Measurements from ENCODE around the gene CBX5. TPM values are rescaled to one million over a fixed set of nuclear protein-coding genes. Genes with fewer than 3 reads are reported as not detected.
A peak's percentile ranks its signal among the peaks of the same experiment; 100 is the strongest.

CBX5 gene
- total and polyA plus RNA-seq, 9 of the 15 experiments (the other 6 are each of a cell fraction or from before 2014, with no cell fraction given) = 32.6 to 102 (median 59.2) TPM

DNA sequence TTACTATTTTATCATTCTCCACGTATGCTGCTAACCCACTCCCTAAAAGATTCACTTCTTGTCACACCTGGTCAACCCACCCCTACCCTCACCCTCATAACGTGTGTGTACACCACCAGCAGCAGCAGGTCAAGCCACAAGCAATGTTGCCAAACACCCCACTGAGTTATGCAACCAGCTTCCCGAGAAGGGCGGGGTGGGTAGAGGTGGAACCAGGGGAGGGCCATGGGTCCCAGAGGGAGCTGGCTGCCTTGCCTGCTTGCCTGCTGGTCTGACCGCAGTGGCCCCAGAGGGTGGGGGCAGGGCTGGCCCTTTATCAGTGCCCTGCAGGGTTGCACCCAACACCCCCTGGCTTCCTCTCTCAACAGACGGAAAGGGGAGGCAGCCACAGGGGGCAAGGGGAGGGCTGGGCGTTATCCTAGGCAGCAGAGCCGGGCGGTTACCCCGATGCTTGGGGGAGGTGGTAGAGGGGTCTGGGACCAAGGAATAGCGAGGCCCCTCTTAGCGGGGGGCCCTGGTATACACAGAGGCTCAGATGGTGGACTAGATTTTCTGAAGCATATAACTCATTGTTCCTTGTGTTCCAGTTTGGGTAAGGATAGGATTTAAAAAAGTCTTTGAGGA lies 24.4 kb upstream of the CBX5 start (continued):
- TF ChIP-seq KHSRP (IDR thresholded peaks at IDR 0.05) = peak; percentile 72; the same call in 1 of the 2 replicates
- no peak for TF ChIP-seq SRSF9 (IDR thresholded peaks at IDR 0.05; ENCODE audit: borderline replicate concordance, low read depth, low read length)
- TF ChIP-seq ZNF586 (CRISPR knock-in tag; conservative IDR thresholded peaks at IDR 0.05) = no peak
- no peak; the same call in 1 of the 2 replicates for TF ChIP-seq ZNF431 (CRISPR knock-in tag; IDR thresholded peaks at IDR 0.05)
- no peak for TF ChIP-seq SREBF1 (IDR thresholded peaks at IDR 0.05; ENCODE audit: borderline replicate concordance, low read depth, low read length)
- TF ChIP-seq ZBTB5 (IDR thresholded peaks at IDR 0.05) = no peak
- peak; percentile 49; the same call in 1 of the 2 replicates for TF ChIP-seq KAT7 (CRISPR knock-in tag; IDR thresholded peaks at IDR 0.05; ENCODE audit: borderline replicate concordance)
- TF ChIP-seq WHSC1 (IDR thresholded peaks at IDR 0.05; ENCODE audit: low read length) = no peak
- peak; percentile 97 for TF ChIP-seq KLF1 (tag; IDR thresholded peaks at IDR 0.05)
- TF ChIP-seq ZBTB26 (CRISPR knock-in tag; IDR thresholded peaks at IDR 0.05) = no peak
- no peak for TF ChIP-seq ZNF778 (CRISPR knock-in tag; IDR thresholded peaks at IDR 0.05)
- no peak for TF ChIP-seq BACH1 (tag; IDR thresholded peaks at IDR 0.05)
- peak; percentile 94; the same call in 1 of the 2 replicates for TF ChIP-seq NR4A1 (CRISPR knock-in tag; IDR thresholded peaks at IDR 0.05)
- TF ChIP-seq NR4A1 (tag; IDR thresholded peaks at IDR 0.05) = peak; percentile 94
- TF ChIP-seq ZNF780A (CRISPR knock-in tag; IDR thresholded peaks at IDR 0.05) = no peak
- TF ChIP-seq RBM34 (IDR thresholded peaks at IDR 0.05; ENCODE audit: borderline replicate concordance, insufficient read depth, low read length) = no peak
- TF ChIP-seq NCOA2 (IDR thresholded peaks at IDR 0.05; ENCODE audit: partially characterized antibody in 2 of 2) = no peak
- TF ChIP-seq, protein P1, sequence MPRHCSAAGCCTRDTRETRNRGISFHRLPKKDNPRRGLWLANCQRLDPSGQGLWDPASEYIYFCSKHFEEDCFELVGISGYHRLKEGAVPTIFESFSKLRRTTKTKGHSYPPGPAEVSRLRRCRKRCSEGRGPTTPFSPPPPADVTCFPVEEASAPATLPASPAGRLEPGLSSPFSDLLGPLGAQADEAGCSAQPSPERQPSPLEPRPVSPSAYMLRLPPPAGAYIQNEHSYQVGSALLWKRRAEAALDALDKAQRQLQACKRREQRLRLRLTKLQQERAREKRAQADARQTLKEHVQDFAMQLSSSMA (CRISPR knock-in tag; IDR thresholded peaks at IDR 0.05) = no peak
- peak; percentile 79 for TF ChIP-seq CREB1 (IDR thresholded peaks at IDR 0.05)
- TF ChIP-seq CREB1 (CRISPR knock-in tag; IDR thresholded peaks at IDR 0.05) = peak; percentile 23; the same call in 1 of the 2 replicates
- TF ChIP-seq CEBPG (CRISPR knock-in tag; IDR thresholded peaks at IDR 0.05) = peak; percentile 99
- peak; percentile 97 to 99 for TF ChIP-seq CEBPG (tag; conservative IDR thresholded peaks at IDR 0.05 in 1 of 2, IDR thresholded peaks at IDR 0.05 in 1 of 2)
- TF ChIP-seq ETS2 (tag; IDR thresholded peaks at IDR 0.05; ENCODE audit: borderline replicate concordance, poor library complexity, severe bottlenecking) = no peak
- TF ChIP-seq, protein P2, sequence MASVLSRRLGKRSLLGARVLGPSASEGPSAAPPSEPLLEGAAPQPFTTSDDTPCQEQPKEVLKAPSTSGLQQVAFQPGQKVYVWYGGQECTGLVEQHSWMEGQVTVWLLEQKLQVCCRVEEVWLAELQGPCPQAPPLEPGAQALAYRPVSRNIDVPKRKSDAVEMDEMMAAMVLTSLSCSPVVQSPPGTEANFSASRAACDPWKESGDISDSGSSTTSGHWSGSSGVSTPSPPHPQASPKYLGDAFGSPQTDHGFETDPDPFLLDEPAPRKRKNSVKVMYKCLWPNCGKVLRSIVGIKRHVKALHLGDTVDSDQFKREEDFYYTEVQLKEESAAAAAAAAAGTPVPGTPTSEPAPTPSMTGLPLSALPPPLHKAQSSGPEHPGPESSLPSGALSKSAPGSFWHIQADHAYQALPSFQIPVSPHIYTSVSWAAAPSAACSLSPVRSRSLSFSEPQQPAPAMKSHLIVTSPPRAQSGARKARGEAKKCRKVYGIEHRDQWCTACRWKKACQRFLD (CRISPR knock-in tag; IDR thresholded peaks at IDR 0.05) = peak; percentile 94; the same call in 1 of the 2 replicates
- TF ChIP-seq ZNF24 (IDR thresholded peaks at IDR 0.05) = 0 out of 2 replicates have a peak, but pooled peaks have one; percentile 39
